ENCODE measurements around the gene FSTL3.
"Not testable (repeated sequence)": the region's sequence is repeated elsewhere in the genome, so short reads cannot be mapped to it uniquely, and the experiment has no call there.

The FSTL3 gene

GRCh38 chr19:662207-662961 is 13.8 kb upstream of the FSTL3 start:
- DNase-seq, result peak in 1 of 2 experiments; percentile 15

DNA sequence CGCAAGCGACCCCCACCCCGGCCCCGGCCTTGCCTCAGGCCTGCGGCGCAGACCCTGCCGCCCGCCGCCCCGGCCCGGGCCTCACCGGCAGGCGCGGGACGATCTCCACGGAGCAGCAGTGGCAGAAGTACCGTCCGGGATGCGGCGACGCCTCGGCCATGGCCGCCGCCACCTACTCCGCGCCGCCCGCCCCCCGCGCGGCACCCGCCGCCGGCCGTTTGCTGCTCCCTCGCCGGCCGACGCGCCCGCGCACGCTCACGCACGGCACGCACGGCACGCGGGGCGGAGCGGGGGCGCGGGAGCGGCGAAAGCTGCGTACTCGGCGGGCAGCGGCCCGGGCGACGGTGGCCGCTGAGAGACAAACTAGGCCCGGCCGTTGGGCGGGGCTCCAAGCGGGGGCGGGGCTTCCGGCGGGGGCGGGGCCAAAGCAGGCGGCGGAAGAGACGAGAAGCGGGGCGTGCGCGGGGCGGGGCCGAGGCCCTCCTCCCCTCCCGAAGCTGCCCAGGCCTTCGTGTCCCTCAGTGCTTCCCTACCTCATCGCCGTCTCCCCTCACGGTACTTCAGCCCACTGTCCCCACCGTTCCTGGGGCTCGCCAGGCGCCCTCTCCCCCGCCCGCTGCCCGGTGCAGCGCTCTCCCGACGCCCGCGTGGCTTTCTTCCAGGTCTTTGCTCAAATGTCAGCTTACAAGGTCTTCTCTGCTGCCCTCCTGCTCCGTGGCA is 13.1 kb upstream of the FSTL3 start, which contains the start of gene RNF126:
Gene RNF126, minus strand, starts transcription at position 253 of the 720 bp plus-strand sequence. Its CDS starts 93 bp downstream, at position 160.
- DNase-seq, result peak; percentile 73 to 86

GRCh38 chr19:663682-664117 is 12.5 kb upstream of the FSTL3 start:
- DNase-seq, result no peak

DNA sequence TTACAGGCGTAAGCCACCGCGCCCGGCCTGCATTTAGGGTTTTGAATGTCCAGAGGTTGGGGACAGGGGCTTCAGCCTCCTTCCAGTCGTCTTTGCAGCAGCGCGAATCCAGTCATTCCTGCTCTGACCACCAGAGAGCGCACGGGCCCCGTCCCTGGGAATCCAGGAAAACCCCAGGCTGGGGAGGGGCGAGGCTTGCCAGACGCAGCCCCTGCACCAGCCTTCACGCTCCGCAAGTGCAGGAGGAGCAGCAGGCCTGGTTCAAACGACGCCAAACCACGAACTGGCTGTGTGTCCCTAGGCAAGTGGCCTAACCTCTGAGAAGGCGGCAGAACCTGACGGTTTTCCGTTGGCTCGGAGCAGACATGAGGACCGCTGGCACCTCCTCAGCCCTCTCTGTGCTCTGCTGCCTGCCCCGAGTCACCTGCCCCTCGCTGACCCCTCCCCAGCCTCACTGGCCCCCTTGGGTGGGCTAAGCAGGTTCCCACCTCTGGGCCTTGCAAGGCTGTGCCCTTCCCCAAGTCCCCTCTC is 11.2 kb upstream of the FSTL3 start:
- peak in 1 of 2 experiments; percentile 56 for DNase-seq

- DNase-seq, result not testable (repeated sequence)
Observed at GRCh38 chr19:666985-667573, 9.1 kb upstream of the FSTL3 start.

GRCh38 chr19:668675-669434 is 7.3 kb upstream of the FSTL3 start:
- DNase-seq, result not testable (repeated sequence)

DNA sequence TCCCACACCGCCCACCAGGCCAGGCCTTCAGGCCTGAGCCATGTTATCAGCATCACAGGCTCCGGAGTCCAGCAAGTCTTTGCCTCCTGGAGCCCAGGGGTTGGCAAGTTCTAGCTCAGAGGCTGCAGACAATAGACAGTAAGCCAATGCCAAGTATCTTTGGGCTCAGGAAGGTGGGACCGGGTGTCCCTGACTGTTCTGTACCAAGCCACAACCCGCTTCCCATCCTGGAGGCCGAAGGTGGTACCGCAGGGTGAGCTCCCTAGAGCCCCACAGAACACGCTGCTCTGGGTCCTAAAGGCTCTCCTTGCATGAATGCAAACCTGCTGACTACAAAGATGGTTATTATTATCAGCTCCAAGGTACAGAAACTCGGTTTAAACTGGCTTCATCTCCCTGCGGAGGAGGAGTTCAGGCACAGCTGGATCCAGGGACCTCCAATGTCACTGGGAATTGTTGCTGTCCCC is 5.5 kb upstream of the FSTL3 start:
- DNase-seq, result no peak

GRCh38 chr19:674282-675151 is 1.7 kb upstream of the FSTL3 start:
- DNase-seq, result no peak

- DNase-seq, result no peak
Observed at GRCh38 chr19:676007-676338, 219 bp upstream of the FSTL3 start.

DNA sequence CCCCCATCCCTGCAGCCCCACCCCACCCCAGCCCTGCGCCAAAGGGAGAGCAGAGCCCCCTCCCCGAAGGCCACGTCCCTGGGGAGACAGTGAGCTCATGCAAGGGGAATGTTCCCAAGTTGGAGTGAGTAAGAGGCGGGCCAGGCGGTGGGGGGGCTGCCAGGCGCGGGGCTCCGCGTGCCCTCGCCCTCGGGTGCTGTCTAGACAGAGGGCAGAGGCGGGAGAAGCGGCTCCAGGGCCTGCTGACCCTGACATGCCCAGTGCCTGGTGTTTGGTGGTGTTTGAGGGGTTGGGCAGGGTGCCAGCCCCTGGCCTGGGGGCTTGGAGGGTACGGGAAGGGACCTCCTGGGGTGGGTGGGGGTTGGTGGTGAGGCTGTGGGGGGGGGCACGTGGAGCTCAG is 1.0 kb downstream of the FSTL3 start:
- peak; percentile 41 to 47 for DNase-seq

DNA sequence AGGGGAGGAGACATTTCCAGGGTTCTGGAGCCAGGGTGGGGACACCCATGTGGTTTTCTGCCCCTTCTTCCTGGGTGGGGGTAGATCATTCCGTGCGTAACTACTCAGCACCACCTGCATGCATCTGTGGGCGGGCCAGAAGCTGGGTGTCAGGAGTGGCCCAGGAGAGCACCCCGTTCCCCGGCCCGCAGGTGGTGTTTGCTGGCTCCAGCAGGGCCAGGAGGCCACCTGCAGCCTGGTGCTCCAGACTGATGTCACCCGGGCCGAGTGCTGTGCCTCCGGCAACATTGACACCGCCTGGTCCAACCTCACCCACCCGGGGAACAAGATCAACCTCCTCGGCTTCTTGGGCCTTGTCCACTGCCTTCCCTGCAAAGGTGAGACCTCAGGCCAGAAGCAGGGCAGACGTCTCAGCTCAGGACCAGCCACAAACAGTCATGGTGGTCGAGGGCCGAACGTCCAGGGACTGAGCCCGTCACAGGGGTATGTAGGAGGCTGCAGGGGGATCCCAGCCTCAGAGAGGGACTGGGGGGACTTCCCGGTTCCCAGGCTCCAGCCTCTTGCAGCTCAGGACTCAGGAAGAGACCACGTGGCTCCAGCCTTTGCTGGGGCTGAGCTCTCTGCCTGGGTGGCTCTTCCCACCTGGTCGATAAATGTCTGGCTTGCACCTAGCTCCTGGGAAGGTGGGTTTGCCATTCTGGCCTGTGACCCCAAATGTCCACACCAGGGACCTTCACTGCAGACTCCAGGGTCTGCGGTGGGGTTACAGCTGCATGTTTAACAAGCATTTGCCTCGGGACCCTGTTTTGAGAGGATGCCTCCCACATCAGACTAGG is 1.6 kb downstream of the FSTL3 start:
- peak in 1 of 2 experiments; percentile 47 for DNase-seq

DNA sequence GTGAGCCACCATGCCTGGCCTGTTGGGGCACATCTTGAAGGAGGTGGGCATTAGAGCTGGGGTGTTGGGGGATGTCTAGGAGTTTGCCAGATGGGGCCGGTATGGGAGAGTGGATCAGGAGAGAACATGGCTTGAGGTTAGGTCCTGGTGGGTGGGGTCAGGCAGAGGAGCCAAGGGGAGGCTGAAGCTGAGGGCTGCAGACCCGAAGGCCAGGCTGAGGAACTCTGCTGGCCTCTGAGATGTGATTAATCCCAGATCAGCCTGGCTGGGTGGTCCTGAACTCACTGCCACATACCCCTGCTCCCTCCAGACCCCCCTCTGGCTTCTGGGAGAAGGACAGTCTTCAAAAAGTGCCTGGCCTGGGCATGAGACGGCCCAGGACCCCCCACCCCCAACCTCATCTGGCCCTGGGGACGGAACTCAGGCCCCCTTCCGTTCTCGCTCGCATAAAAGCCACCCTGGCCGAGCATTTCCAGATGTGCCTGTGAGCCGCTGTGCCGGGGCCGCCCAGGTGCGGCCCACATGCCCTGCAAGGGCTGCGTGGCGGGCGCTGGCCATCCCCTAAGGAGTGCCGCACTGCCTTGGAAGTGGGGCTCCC is 2.7 kb downstream of the FSTL3 start:
- DNase-seq, result no peak

DNA sequence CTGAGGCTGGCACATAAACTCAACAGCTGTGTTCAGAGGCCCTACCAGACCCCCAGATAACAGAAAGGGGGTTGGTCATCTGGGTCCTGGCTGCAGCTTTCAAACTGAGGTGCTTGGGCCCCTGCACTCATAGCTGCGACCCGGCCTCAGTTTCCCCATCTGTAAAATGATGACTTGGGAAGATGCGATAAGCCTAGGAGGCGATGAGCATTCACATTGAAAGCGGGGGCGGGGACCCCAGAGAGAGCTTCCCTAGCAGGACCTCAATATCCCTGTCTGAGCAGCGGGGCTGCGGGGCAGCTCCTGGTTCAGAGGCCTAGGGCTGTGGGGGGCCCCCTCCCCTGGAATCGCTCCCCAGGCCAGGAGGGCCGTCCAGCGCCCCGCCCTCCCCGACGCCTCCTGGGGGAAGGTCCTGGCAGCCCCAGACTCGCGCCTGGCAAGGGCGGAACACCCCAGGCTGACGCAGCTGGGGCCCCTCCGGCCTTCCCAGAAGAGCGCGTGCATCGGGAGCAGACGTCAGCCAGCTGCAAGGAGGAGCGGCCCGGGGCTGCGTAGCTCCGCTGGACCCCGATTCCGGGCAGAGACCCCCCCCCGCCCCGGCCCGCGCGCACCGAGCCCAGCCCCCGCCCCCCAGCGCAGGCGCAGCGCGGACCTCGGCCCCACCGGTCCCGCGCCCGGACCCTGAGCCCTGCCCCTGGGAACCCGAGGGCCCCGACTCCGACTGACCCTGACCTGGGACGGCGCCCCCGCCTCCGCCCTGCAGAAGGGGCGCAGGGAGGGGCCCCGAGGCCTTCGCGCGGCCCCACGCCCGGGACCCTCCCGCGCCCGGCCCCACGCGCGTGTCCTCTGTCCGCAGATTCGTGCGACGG is 3.5 kb downstream of the FSTL3 start:
- peak in 1 of 2 experiments; percentile 34 for DNase-seq

DNA sequence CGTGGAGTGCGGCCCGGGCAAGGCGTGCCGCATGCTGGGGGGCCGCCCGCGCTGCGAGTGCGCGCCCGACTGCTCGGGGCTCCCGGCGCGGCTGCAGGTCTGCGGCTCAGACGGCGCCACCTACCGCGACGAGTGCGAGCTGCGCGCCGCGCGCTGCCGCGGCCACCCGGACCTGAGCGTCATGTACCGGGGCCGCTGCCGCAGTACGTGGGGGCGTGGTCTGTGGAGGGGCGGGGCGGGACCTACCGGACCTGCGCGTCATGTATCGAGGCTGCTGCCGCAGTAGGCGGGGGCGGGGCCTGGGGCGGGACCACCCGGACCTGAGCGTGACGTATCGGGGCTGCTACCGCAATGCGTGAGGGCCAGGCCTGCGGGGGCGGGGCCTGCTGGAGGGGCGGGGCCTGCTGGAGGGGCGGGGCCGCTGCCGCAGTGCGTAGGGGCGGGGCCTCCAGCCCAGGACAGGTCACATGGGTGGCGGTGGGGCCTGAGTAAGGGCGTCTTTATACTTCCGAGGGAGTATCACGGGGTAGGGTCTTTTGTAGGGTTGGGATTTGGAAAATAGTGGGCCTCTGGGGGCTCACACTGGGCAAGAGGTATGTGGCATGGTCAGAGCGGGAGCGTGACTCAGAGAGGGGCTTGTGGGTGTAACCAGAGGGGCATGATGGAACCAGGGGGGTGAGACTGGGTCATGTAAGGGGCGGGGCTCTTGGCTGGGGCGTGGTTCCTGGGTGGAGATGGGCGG is 4.3 kb downstream of the FSTL3 start:
- peak; percentile 89 to 94 for DNase-seq

- DNase-seq, result no peak
Observed at GRCh38 chr19:681029-682019, 5.1 kb downstream of the FSTL3 start.

DNA sequence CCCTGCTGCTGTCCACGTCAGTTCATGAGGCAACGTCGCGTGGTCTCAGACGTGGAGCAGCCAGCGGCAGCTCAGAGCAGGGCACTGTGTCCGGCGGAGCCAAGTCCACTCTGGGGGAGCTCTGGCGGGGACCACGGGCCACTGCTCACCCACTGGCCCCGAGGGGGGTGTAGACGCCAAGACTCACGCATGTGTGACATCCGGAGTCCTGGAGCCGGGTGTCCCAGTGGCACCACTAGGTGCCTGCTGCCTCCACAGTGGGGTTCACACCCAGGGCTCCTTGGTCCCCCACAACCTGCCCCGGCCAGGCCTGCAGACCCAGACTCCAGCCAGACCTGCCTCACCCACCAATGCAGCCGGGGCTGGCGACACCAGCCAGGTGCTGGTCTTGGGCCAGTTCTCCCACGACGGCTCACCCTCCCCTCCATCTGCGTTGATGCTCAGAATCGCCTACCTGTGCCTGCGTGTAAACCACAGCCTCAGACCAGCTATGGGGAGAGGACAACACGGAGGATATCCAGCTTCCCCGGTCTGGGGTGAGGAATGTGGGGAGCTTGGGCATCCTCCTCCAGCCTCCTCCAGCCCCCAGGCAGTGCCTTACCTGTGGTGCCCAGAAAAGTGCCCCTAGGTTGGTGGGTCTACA is 6.6 kb downstream of the FSTL3 start:
- DNase-seq, result no peak

Data from SW 1271 (cell line).